Endothelial cell of umbilical vein (primary cell): ENCODE data around the gene LNPK. TPM values are rescaled to one million over a fixed set of nuclear protein-coding genes. Genes with fewer than 3 reads are reported as not detected.

Source experiments
- BruUV-seq: library from RNA; stranded (reverse); fragments of 400-500 nt; replicated peaks from 2 replicates; lab custom pipeline; 2021; lab: Mats Ljungman, UMichigan
- CTCF ChIA-PET: fragments of 300-600, 350-600 bp; sonication (Branson Sonifier 250); formaldehyde crosslinking; loops from one replicate; lab custom pipeline; 2021; ENCODE audit warnings: antibody characterized with exemption, inconsistent platforms; lab: Charles Lee
- POLR2A ChIA-PET: fragments of 300-600, 350-600 bp; sonication (Branson Sonifier 250); formaldehyde crosslinking; loops from one replicate; lab custom pipeline; 2021; ENCODE audit warnings: antibody characterized with exemption, inconsistent platforms; lab: Charles Lee
- DNase-seq: peaks from one replicate; pipeline ENCODE4 v3.0.0-alpha.2; 2011; ENCODE audit warnings: low read depth, low spot score
- FAIRE-seq: peaks from 2 replicates; lab custom pipeline; 2011; peaks lifted over from hg19 to GRCh38; lab: Jason Lieb, UNC
- H2AFZ ChIP-seq: 2 replicates; pipeline ENCODE4 v1.6.0; 2012; ENCODE audit warnings: low read depth, low read length, control low read depth, inconsistent platforms
- H3K27ac ChIP-seq: 2 replicates; pipeline ENCODE4 v1.5.1; 2011; ENCODE audit warnings: low read depth, mild to moderate bottlenecking, control low read depth, low read length, moderate library complexity; ENCODE audit not compliant: insufficient read depth
- H3K27me3 ChIP-seq, 2 experiments: 2 replicates each; pipeline versions ENCODE4 v1.6.0 to v1.6.1; 2011; ENCODE audit warnings: low read length in 2 of 2, mixed read lengths in 1 of 2; ENCODE audit not compliant: control insufficient read depth in 2 of 2, insufficient read depth in 2 of 2
- H3K36me3 ChIP-seq, 2 experiments: 2 replicates in 1 of 2; 3 replicates in 1 of 2; pipeline ENCODE4 v1.5.1; 2011; ENCODE audit warnings: low read length in 2 of 2, mild to moderate bottlenecking in 1 of 2, moderate library complexity in 1 of 2; ENCODE audit not compliant: control insufficient read depth in 2 of 2, insufficient read depth in 2 of 2; ENCODE audit errors: extremely low read depth in 1 of 2
- H3K4me1 ChIP-seq: 3 replicates; pipeline ENCODE4 v1.5.1; 2011; ENCODE audit warnings: mild to moderate bottlenecking, low read length; ENCODE audit not compliant: control insufficient read depth, insufficient read depth; ENCODE audit errors: extremely low read depth
- H3K4me2 ChIP-seq: 2 replicates; pipeline ENCODE4 v1.6.1; 2011; ENCODE audit warnings: low read length, control low read depth, mixed read lengths; ENCODE audit not compliant: insufficient read depth
- H3K4me3 ChIP-seq, 3 experiments: fragments of 200-600 bp in 1 of 3; sonication (generic), shearing (Covaris generic) in 1 of 3; replicated peaks in 1 of 3; 2 replicates each; pipeline ENCODE4 v1.5.1; 2011 to 2016; ENCODE audit warnings: control low read depth in 3 of 3, low read length in 3 of 3, mild to moderate bottlenecking in 2 of 3, inconsistent platforms in 1 of 3, low read depth in 1 of 3, moderate library complexity in 1 of 3; ENCODE audit not compliant: insufficient read depth in 1 of 3
- H3K79me2 ChIP-seq: 2 replicates; pipeline ENCODE4 v1.6.0; 2012; ENCODE audit warnings: low read length, inconsistent platforms; ENCODE audit not compliant: control insufficient read depth, insufficient read depth
- H3K9ac ChIP-seq: replicated peaks from 2 replicates; pipeline ENCODE3; 2011; ENCODE audit warnings: low read length, control low read depth; ENCODE audit not compliant: insufficient read depth; ENCODE audit errors: extremely low read depth
- H3K9me1 ChIP-seq: replicated peaks from 3 replicates; pipeline ENCODE4 v1.6.0; 2011; ENCODE audit warnings: mild to moderate bottlenecking, low read length; ENCODE audit not compliant: control insufficient read depth, insufficient read depth; ENCODE audit errors: extremely low read depth
- H3K9me3 ChIP-seq: replicated peaks from 2 replicates; pipeline ENCODE4 v1.5.1; 2012; ENCODE audit warnings: low read length, inconsistent platforms; ENCODE audit not compliant: control insufficient read depth, insufficient read depth
- H4K20me1 ChIP-seq: replicated peaks from 2 replicates; pipeline ENCODE3; 2011; ENCODE audit warnings: mild to moderate bottlenecking, low read length; ENCODE audit not compliant: control insufficient read depth, insufficient read depth; ENCODE audit errors: extremely low read depth
- CTCF ChIP-seq, 2 donors: IDR thresholded peaks; 1 replicate in 1 of 2; 2 replicates in 1 of 2; pipeline ENCODE4 v1.5.1; 2011; ENCODE audit warnings: low read length in 2 of 2, mild to moderate bottlenecking in 2 of 2, moderate library complexity in 2 of 2, control low read depth in 1 of 2, inconsistent platforms in 1 of 2, low read depth in 1 of 2; ENCODE audit not compliant: insufficient read depth in 1 of 2; ENCODE audit errors: extremely low read depth in 1 of 2
- EZH2 ChIP-seq: IDR thresholded peaks from 2 replicates; pipeline ENCODE4 v1.6.1; 2012; ENCODE audit warnings: borderline replicate concordance, low read depth, mild to moderate bottlenecking, moderate library complexity, low read length, inconsistent platforms; ENCODE audit not compliant: severe bottlenecking
- FOS ChIP-seq: IDR thresholded peaks from 2 replicates; pipeline ENCODE4 v1.6.1; 2011; ENCODE audit warnings: mild to moderate bottlenecking, low read length, moderate library complexity, borderline replicate concordance; ENCODE audit not compliant: insufficient read depth
- GATA2 ChIP-seq: IDR thresholded peaks from 2 replicates; pipeline ENCODE4 v1.7.0; 2011; ENCODE audit warnings: low read depth, mild to moderate bottlenecking, moderate library complexity, mixed read lengths, low read length; ENCODE audit not compliant: insufficient read length, insufficient read depth
- JUN ChIP-seq: IDR thresholded peaks from 2 replicates; pipeline ENCODE4 v1.6.1; 2011; ENCODE audit warnings: borderline replicate concordance, low read depth; ENCODE audit not compliant: insufficient read length, insufficient read depth
- MYC ChIP-seq: IDR thresholded peaks from one replicate; pipeline ENCODE4 v1.6.1; 2011; ENCODE audit warnings: mild to moderate bottlenecking, low read depth, low read length
- POLR2A ChIP-seq: IDR thresholded peaks from 2 replicates; pipeline ENCODE4 v1.6.1; 2012; ENCODE audit warnings: low read depth, mild to moderate bottlenecking, control low read depth, low read length
- POLR2AphosphoS5 ChIP-seq: IDR thresholded peaks from 2 replicates; pipeline ENCODE4 v1.6.1; 2012; ENCODE audit warnings: low read depth, mild to moderate bottlenecking, control low read depth, low read length, moderate library complexity; ENCODE audit not compliant: insufficient read depth
- dilution Hi-C: fragments of 300-500 bp; cut with MboI; formaldehyde crosslinking; loops from one replicate; pipeline ENCODE4 v1.15.0; 2019; ENCODE audit warnings: low sequenced_read_pairs; ENCODE audit not compliant: extremely low pct_ligation_motif_present
- intact Hi-C: fragments of 100-400 bp; cut with micrococcal nuclease; formaldehyde crosslinking; loops from one replicate; pipeline ENCODE4 v1.10.0; 2022
- polyA plus RNA-seq, 4 experiments: library from polyadenylated mRNA; depleted of rRNA in 3 of 4; stranded (reverse) in 3 of 4; unstranded in 1 of 4; fragments of >200 nt; gene quantifications; 2 replicates each; pipeline versions ENCODE4 v1.2.1 to v1.2.3, GENCODE V29; 2011 to 2012; ENCODE audit warnings: missing spikeins in 1 of 4
- total RNA-seq: library from RNA; stranded (reverse); gene quantifications from 2 replicates; pipeline ENCODE4 v1.2.3, GENCODE V29; 2021
- TF ChIP-seq, protein P1 (sequence below): IDR thresholded peaks from 2 replicates; pipeline ENCODE4 v1.6.1; 2011; ENCODE audit not compliant: insufficient read depth, insufficient read length

The LNPK gene
- total and polyA plus RNA-seq, 2 donors (not counting 3 experiments of a cell fraction or from before 2014, with no cell fraction given), result 2.4 to 11.2 TPM

GRCh38 chr2:175879679-175880078, 122.4 kb downstream of the LNPK start:
- Histone ChIP-seq H3K4me1 (no peaks in the 10 kb centered on the region), H3K27me3 (peaks cover 0 to 2% of the 10 kb centered on the region in 2 experiments), H3K9me1 (no peaks in the 10 kb centered on the region), H3K27ac (no peak overlapping the region), H3K9ac (no peak overlapping the region), H3K79me2 (no peaks in the 10 kb centered on the region), H4K20me1 (no peaks in the 10 kb centered on the region), H3K4me3 (no peak overlapping the region), H3K9me3 (no peaks in the 10 kb centered on the region), H3K36me3 (no peaks in the 10 kb centered on the region), H3K4me2 (no peak overlapping the region), H2AFZ (no peak overlapping the region)
- FAIRE-seq, result no peak
- ChIA-PET POLR2A (no interaction called here), CTCF (no interaction called here)
- intact Hi-C loops, result no loop called here
- dilution Hi-C loops, result no loop called here
- no peak for DNase-seq
- no TSS peak for BruUV-seq
- no peak for TF ChIP-seq JUN
- no peak for TF ChIP-seq GATA2
- no peak for TF ChIP-seq POLR2AphosphoS5
- TF ChIP-seq CTCF (IDR thresholded peaks at IDR 0.05; ENCODE audit: extremely low read depth in 1 of 2, insufficient read depth in 1 of 2, low read depth in 1 of 2, low read length in 2 of 2), result no peak
- TF ChIP-seq, protein P1, sequence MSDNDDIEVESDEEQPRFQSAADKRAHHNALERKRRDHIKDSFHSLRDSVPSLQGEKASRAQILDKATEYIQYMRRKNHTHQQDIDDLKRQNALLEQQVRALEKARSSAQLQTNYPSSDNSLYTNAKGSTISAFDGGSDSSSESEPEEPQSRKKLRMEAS, result no peak
- no peak for TF ChIP-seq POLR2A
- TF ChIP-seq EZH2, result no peak
- no peak for TF ChIP-seq FOS
- no peak for TF ChIP-seq MYC
